Fibroblast of lung (primary cell): ENCODE data around the gene BCLAF3. TPM values are rescaled to one million over a fixed set of nuclear protein-coding genes. Genes with fewer than 3 reads are reported as not detected.

Experiments used
- DNase-seq, 2 donors: peaks; one replicate each; pipeline versions ENCODE4 v3.0.0 to v3.0.0-alpha.2; 2010; ENCODE audit warnings: low read depth in 2 of 2
- H2AFZ ChIP-seq: 2 replicates; pipeline ENCODE4 v1.5.1; 2012; ENCODE audit warnings: low read length, control low read depth, inconsistent platforms
- H3K27ac ChIP-seq: 2 replicates; pipeline ENCODE4 v1.5.1; 2011; ENCODE audit warnings: low read length, control low read depth; ENCODE audit not compliant: insufficient read depth
- H3K27me3 ChIP-seq: 2 replicates; pipeline ENCODE4 v1.5.1; 2011; ENCODE audit warnings: mild to moderate bottlenecking, low read length; ENCODE audit not compliant: control insufficient read depth, insufficient read depth
- H3K36me3 ChIP-seq: 2 replicates; pipeline ENCODE4 v1.5.1; 2011; ENCODE audit warnings: low read length; ENCODE audit not compliant: control insufficient read depth, insufficient read depth
- H3K4me1 ChIP-seq: 2 replicates; pipeline ENCODE4 v1.5.1; 2011; ENCODE audit warnings: low read length; ENCODE audit not compliant: control insufficient read depth, insufficient read depth; ENCODE audit errors: extremely low read depth
- H3K4me2 ChIP-seq: 2 replicates; pipeline ENCODE4 v1.5.1; 2011; ENCODE audit warnings: low read length, control low read depth; ENCODE audit not compliant: insufficient read depth; ENCODE audit errors: extremely low read depth
- H3K4me3 ChIP-seq, 4 experiments: fragments of 200-600 bp in 1 of 4; sonication (generic) in 1 of 4; replicated peaks in 1 of 4; 2 replicates each; pipeline ENCODE4 v1.5.1; 2011 to 2016; ENCODE audit warnings: low read length in 4 of 4, low read depth in 3 of 4, mild to moderate bottlenecking in 3 of 4, control low read depth in 2 of 4, inconsistent platforms in 1 of 4, mixed read lengths in 1 of 4; ENCODE audit not compliant: insufficient read depth in 1 of 4; ENCODE audit errors: control extremely low read depth in 1 of 4
- H3K79me2 ChIP-seq: 2 replicates; pipeline ENCODE4 v1.5.1; 2012; ENCODE audit warnings: mild to moderate bottlenecking, low read length, inconsistent platforms; ENCODE audit not compliant: control insufficient read depth, insufficient read depth
- H3K9ac ChIP-seq: 2 replicates; pipeline ENCODE4 v1.5.1; 2011; ENCODE audit warnings: mild to moderate bottlenecking, low read length, control low read depth; ENCODE audit not compliant: insufficient read depth
- H3K9me3 ChIP-seq: 2 replicates; pipeline ENCODE4 v1.5.1; 2012; ENCODE audit warnings: low read depth, low read length; ENCODE audit not compliant: control insufficient read depth, insufficient read depth
- H4K20me1 ChIP-seq: 2 replicates; pipeline ENCODE4 v1.5.1; 2011; ENCODE audit warnings: low read length; ENCODE audit not compliant: control insufficient read depth, insufficient read depth; ENCODE audit errors: extremely low read depth
- EZH2 ChIP-seq: IDR thresholded peaks from 2 replicates; pipeline ENCODE4 v1.5.1; 2012; ENCODE audit warnings: low read length, control low read depth, mild to moderate bottlenecking; ENCODE audit errors: missing control alignments
- polyA plus RNA-seq, 2 donors: library from polyadenylated mRNA; depleted of rRNA in 1 of 2; stranded (reverse) in 1 of 2; unstranded in 1 of 2; fragments of >200 nt; gene quantifications; 2 replicates each; pipeline ENCODE4 v1.2.1, GENCODE V29; 2011 to 2012; ENCODE audit warnings: missing spikeins in 1 of 2
- total RNA-seq: library from RNA; depleted of rRNA; stranded (reverse); fragments of >200 nt; gene quantifications from 2 replicates; pipeline ENCODE4 v1.2.1, GENCODE V29; 2014
- TF ChIP-seq, protein P1 (sequence below), 2 donors: IDR thresholded peaks in 1 of 2; conservative IDR thresholded peaks in 1 of 2; 1 replicate in 1 of 2; 2 replicates in 1 of 2; pipeline ENCODE4 v1.5.1; 2011 to 2012; ENCODE audit warnings: low read length in 2 of 2, control low read depth in 1 of 2, inconsistent platforms in 1 of 2, low read depth in 1 of 2, mild to moderate bottlenecking in 1 of 2

The BCLAF3 gene
- total and polyA plus RNA-seq, 2 donors (not counting 1 experiment from before 2014, with no cell fraction given) = 2.9 to 10.7 TPM

DNA sequence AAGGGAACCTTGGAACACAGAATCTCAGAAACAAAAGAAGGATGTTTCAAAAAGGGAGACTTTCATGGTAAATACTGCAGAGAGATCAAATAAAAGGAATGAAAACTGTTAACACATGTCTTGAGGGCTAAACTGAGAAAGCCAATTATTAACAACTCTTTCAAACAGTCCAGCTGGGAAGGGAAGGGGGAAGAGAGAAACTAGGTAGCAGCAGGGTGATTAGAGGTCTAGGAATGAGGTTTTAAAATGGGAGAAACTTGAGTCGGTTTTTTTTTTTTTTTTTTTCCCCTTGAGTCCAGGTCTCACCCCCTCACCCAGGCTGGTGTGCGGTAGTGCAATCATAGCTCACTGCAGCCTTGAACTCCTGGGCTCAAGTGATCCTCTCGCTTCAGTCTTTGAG is 4.3 kb downstream of the BCLAF3 start:
- Histone ChIP-seq H3K9me3 (no peaks in the 10 kb centered on the region), H3K4me3 (no peak overlapping the region), H3K79me2 (no peaks in the 10 kb centered on the region), H3K9ac (no peak overlapping the region), H3K27ac (no peak overlapping the region), H3K4me1 (no peaks in the 10 kb centered on the region), H3K4me2 (no peak overlapping the region), H3K36me3 (no peaks in the 10 kb centered on the region), H2AFZ (no peak overlapping the region), H3K27me3 (no peaks in the 10 kb centered on the region), H4K20me1 (no peaks in the 10 kb centered on the region)
- no peak for DNase-seq
- TF ChIP-seq, protein P1, sequence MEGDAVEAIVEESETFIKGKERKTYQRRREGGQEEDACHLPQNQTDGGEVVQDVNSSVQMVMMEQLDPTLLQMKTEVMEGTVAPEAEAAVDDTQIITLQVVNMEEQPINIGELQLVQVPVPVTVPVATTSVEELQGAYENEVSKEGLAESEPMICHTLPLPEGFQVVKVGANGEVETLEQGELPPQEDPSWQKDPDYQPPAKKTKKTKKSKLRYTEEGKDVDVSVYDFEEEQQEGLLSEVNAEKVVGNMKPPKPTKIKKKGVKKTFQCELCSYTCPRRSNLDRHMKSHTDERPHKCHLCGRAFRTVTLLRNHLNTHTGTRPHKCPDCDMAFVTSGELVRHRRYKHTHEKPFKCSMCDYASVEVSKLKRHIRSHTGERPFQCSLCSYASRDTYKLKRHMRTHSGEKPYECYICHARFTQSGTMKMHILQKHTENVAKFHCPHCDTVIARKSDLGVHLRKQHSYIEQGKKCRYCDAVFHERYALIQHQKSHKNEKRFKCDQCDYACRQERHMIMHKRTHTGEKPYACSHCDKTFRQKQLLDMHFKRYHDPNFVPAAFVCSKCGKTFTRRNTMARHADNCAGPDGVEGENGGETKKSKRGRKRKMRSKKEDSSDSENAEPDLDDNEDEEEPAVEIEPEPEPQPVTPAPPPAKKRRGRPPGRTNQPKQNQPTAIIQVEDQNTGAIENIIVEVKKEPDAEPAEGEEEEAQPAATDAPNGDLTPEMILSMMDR (conservative IDR thresholded peaks at IDR 0.05 in 1 of 2, IDR thresholded peaks at IDR 0.05 in 1 of 2; ENCODE audit: low read depth in 1 of 2, low read length in 2 of 2) = no peak
- no peak for TF ChIP-seq EZH2

DNA sequence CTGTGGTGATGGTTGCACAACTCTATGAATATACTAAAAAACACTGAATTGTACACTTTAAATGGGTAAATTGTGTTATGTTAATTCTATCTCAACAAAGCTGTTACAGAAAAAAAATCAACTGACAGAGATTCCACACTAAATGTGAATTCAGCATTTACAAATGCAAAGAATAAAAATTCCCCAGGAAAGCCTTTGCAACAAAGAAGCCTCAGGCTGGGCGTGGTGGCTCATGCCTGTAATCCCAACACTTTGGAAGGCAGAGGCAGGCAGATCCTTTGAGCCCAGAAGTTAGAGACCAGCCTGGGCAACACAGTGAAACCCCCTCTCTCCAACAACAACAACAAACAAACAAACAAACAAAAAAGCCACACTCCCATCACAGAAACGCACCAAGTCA is 8.9 kb downstream of the BCLAF3 start:
- H3K4me3 ChIP-seq = no peak overlapping the region
- no peaks in the 10 kb centered on the region for H3K4me1 ChIP-seq
- no peaks in the 10 kb centered on the region for H3K79me2 ChIP-seq
- no peak overlapping the region for H3K27ac ChIP-seq
- H2AFZ ChIP-seq = no peak overlapping the region
- no peak overlapping the region for H3K9ac ChIP-seq
- no peak for TF ChIP-seq EZH2
- TF ChIP-seq, protein P1 (conservative IDR thresholded peaks at IDR 0.05 in 1 of 2, IDR thresholded peaks at IDR 0.05 in 1 of 2; ENCODE audit: low read depth in 1 of 2, low read length in 2 of 2) = no peak
- no peaks in the 10 kb centered on the region for H3K9me3 ChIP-seq
- no peaks in the 10 kb centered on the region for H3K36me3 ChIP-seq
- no peaks in the 10 kb centered on the region for H3K27me3 ChIP-seq
- no peak for DNase-seq
- no peak overlapping the region for H3K4me2 ChIP-seq
- H4K20me1 ChIP-seq = no peaks in the 10 kb centered on the region

DNA sequence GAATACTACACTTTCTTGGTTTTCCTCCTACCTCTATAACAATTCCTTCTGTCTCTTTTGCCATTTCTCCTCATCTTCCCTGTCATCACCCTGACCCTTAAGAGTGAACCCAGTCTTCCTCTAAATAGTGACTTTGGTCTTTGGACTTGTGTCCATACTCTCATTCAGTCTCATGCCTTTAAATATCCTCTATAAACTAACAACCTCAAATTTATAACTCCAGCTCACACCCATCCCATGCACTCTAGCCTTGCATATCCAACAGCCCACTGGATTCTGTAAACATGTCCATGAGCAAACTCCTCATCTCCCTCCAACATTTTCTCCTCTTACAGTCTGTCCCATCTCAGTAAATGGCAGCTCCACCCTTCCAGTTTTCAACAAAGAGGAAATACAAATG is 15.0 kb downstream of the BCLAF3 start:
- no peaks in the 10 kb centered on the region for H3K79me2 ChIP-seq

More for the DNA sequence above, 15.0 kb downstream of the BCLAF3 start:
- no peak overlapping the region for H3K27ac ChIP-seq
- H3K4me1 ChIP-seq = no peaks in the 10 kb centered on the region
- no peaks in the 10 kb centered on the region for H3K9me3 ChIP-seq
- H3K4me3 ChIP-seq = no peak overlapping the region
- H3K27me3 ChIP-seq = no peaks in the 10 kb centered on the region
- no peak overlapping the region for H2AFZ ChIP-seq
- H3K4me2 ChIP-seq = no peak overlapping the region
- H3K36me3 ChIP-seq = no peaks in the 10 kb centered on the region
- H3K9ac ChIP-seq = no peak overlapping the region
- TF ChIP-seq EZH2 = no peak
- TF ChIP-seq, protein P1 (conservative IDR thresholded peaks at IDR 0.05 in 1 of 2, IDR thresholded peaks at IDR 0.05 in 1 of 2; ENCODE audit: low read depth in 1 of 2, low read length in 2 of 2) = no peak
- DNase-seq = no peak
- H4K20me1 ChIP-seq = no peaks in the 10 kb centered on the region
